ENCODE results near the gene SLC27A3.
"Not testable (repeated sequence)": the region's sequence is repeated elsewhere in the genome, so short reads cannot be mapped to it uniquely, and the experiment has no call there.

The SLC27A3 gene

GRCh38 chr1:153782648-153783047 lies 7.4 kb downstream of the SLC27A3 start:
- not testable (repeated sequence) for DNase-seq

- DNase-seq, result peak; percentile 90 to 93
These were observed 8.3 kb downstream of the SLC27A3 start for GRCh38 chr1:153783233-153784190.

- DNase-seq, result no peak
These were observed 11.0 kb downstream of the SLC27A3 start for GRCh38 chr1:153786038-153786790.

DNA sequence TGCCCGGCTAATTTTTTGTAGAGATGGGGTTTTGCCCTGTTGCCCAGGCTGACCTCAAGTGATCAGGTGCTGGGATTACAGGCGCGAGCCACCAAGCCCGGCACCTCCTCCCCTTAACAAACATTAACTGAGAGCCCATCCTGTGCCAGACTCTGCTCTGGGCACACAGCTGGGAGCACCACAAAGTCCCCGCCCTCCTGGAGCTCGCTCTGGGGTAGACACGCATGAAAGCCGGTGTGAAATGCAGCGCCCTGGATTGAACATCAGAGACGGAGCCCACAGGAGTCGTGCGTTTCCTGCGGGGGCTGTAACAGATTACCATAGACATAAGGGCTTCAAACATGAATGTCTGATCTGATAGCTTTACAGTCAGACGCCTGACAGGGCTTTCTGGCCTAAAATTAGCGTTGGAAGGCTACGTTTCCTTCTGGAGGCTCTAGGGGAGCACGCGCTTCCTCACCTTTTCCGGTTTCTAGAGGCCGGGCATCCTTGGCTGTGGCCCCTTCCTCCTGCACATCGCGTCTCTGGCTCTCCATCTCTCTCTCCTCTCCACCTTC lies 14.3 kb downstream of the SLC27A3 start:
- no peak for DNase-seq

DNA sequence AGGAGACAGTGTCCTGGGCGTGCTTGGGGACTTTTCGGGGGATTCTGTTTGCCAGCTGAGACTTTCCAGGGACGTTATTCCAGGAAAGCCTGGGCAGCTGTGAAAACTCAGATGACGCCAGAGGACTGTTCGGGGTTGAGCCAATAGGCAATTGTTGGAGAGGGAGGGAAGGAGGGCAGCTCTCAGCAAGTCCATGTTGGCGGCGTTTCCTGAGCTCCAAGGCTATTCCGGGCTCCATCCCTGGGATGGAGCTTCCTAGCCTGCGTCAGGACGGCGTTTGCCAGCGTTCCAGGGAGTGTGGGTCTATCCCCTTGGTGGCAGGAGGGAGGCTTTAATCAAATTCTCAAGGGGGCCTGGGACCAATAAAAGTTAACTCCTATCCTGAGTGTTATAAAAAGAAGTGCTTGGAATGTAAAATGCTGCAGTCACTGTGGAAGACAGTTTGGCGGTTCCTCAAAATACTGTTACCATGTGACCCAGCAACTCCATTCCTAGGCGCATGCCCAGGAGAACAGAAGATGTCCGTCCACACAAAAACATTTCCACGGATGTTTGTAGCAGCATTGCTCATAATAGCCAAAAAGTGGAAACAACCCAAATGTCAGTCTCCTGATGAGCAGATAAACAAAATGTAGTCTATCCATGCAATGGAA lies 15.2 kb downstream of the SLC27A3 start:
- DNase-seq, result no peak

GRCh38 chr1:153790966-153791647 lies 15.9 kb downstream of the SLC27A3 start:
- DNase-seq, result peak in 1 of 2 experiments; percentile 35

DNA sequence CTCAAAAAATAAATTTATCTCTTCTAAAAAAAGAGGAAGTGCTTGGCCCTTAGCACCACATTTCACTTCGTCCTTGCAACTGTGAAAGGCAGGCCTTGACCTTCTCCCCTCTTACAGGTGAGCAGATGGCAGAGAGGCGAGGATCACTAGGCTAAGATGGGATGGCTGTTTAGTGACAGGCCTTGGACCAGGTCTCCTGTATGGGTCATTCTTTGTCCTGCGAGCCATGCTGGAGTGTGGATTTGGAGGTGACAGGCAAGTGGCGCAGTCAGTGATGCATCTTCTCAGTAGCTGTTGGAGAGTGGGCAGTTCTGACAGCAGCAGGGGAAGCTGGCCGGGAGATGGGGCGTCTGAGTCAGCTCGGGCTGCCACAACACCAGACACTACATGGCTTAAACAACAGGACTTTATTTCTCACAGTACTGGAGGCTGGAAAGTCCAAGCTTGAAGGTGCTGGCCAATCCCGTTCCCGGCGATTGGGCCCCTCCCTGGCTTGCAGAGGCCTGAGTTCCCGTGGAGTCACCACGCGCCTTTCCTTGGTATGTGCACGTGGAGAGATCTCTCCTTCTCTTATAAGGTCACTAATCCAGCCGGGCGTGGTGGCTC lies 16.5 kb downstream of the SLC27A3 start:
- peak; percentile 25 to 32 for DNase-seq

DNA sequence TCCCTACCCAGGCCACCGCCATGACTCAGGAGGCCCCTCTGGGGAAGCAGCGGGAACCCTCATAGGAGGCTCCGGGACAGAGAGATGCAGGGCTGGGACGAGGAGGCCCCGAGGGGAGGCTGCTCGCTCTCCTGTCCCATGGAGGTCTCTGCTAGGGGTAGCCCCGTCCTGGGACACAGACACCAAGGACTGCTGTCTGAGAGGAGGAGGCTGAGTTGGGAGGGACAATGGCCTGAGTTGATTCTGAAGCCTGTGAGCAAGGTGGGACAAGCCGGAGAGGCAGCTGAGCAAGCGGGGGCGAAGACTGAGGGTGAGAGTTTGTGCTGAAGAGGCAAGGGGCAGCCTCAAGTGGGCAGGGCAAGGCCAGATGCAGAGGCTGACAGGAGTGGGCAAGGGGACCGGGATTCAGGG lies 17.4 kb downstream of the SLC27A3 start:
- no peak for DNase-seq

DNA sequence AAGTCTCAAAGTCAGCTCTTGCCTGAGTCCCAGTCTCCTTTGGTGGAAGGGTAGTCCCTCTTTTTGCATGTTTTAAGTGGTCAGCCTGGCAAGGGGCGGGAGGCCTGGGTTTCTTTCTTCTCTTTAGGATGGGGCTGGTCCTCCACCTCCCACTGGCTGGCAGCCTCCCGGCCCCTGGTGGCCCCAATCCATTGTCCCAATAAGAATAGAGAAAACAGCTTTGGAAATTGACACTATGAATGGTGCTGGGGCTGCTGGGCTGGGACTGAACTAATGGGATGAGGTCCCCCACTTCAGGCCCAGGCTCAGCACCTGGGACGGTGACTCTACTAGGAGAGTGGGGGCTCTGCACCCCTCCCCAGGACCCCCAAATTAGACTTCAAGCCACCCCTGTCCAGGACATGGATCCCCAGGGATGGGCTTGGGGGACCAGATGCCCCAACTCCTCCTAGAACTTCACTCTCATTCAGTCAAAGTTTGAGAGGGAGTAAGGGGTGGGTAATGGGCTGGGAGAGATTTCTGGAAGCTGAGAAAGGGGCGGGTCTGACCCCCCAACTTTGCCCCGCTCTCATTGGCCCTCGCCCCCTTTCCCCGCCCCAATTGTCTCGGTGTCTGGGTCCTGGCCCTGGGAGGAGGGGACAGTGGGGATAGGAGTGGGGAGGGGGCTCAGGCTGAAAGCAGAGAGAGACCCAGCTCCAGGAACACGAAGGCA lies 18.2 kb downstream of the SLC27A3 start:
- no peak for DNase-seq

- DNase-seq, result no peak
These were observed 18.9 kb downstream of the SLC27A3 start for GRCh38 chr1:153793973-153794615.

DNA sequence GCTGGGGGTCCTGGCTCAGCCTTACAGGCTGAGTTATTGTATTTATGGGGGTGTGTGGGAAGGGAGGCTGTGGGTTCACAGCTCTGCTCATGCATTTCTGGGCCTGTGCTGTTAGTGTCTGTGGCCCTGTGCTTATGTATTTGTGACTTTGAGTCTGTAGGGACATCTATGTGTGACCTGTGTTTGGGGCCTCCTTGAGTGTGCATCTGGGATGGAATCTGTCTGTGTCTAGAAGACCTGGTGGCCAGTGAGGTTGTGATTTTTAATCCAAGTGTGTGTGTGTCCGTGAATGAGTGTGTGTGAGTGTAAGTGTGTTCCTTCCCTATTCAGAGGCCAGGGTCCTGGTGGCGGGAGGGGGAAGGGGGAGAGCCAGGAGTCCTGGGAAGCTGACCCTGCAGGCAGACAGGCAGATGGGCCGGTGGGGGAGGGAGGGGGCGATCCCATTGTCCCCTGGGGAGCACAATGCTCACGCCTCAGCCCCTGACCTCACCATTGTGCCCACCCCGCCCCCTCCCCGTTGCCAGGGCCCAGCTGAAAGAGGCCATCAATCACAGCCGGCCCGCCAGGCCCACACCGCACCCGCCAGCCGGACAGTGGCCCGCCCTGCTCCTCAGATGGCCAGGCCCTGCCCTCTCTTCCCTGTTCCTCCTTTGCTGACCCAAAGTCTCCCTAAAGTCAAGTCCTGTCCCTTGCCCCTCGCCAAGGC lies 19.6 kb downstream of the SLC27A3 start:
- no peak for DNase-seq

DNA sequence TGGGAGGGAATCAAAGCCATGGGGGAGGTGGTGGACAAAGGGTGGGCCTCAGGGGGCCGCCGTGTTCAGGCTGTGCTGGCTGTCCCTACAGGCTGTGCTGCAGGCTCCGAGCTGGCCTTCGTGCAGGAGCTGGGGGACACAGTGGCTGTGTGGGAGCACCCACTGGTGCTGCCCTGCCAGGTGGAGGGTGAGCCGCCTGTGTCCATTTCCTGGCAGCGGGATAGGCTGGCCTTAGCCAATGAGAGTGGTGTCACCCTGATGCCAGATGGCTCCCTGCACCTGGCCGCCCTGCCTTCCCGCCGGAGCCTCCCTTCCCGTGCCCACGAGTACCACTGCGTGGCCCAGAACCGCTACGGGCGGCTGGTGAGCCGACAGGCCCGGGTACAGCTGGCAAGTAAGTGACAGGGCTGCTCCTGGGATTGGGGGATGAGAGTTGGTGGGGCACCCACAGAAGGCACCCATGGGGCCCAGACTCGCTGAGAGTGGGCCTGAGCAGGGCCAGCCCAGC lies 20.2 kb downstream of the SLC27A3 start:
- no peak for DNase-seq

DNA sequence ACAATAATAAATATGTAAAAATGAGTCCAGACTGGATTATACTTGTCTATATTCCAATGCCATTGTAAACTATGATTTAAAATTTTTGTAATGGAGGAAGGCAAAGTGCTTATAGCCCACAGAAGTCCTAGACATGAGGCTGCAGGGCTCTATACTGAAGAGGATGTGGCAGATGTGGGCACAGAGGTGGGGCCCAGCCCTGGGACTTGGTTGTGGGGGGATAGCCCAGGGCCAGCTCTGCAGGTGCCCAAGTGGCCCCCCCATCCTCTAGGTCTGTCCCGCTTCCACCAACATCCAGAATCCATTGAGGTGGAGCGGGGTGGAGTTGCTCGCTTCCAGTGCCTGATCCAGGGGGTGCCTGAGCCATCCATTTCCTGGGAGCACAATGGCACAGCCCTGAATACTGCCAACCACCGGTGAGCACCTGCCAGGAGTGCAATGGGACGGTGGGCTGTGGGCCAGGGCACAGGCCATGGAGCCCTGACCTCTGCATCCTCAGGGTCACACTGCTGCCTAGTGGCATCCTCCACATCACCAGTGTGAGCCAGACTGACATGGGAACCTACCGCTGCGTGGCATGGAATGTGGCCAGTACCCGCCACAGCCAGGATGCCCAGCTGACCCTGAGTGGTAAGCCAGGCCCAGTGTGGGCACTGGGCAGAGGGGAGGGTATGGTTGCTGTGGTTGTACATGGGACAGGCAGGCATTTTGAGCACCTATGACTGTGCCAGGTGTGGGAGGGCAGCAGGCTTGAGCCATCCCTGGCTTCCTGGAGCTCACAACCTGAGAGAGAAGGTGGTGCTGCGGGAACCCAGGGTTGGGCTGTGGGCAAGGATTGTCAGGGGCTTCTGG lies 21.0 kb downstream of the SLC27A3 start:
- DNase-seq, result no peak

GRCh38 chr1:153796786-153797659 lies 21.8 kb downstream of the SLC27A3 start:
- DNase-seq, result peak; percentile 89 to 91

DNA sequence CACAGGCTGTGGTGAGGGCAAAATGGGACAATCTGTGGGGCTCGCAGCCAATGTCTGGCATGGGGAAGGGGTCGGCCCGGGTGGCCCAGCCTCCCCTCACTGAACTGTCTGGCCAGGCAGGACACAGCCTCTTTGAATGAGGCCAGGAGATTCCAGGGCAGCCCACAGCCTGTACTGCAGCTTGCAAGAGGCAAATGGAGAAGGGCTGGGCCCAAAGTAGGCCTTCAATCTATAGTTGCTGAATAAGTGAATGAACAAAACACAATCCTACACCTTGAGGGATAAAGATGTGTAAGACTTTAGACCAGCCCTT lies 23.2 kb downstream of the SLC27A3 start:
- no peak for DNase-seq

DNA sequence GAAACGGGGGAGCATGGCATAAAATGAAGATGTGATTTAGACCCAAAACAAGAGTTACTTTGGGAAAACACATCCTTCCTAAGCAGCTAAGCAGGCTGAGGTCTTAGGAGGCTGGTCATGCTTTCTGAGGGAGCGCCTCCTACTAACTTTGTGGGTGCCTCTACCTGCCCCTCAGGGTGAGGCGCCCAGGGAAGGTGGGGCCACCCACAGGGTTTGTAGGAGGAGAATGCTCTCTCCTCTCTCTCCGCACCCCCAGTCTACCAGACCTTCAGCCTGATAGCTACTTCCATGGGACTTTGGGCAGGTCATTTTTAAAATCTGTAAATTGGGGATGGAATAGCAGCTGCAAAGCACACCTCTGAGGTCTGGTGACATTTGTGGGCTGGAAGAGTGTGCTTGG lies 23.8 kb downstream of the SLC27A3 start:
- no peak for DNase-seq

- no peak for DNase-seq
These were observed 24.6 kb downstream of the SLC27A3 start for GRCh38 chr1:153799566-153800465.

Measured in activated CD4-positive, alpha-beta T cell treated with anti-CD3 and anti-CD28 coated beads, Interleukin-2, amount 50 U/mL, for 48 hours (primary cell).